ENCODE results near the gene MAGEC2. TPM values are rescaled to one million over a fixed set of nuclear protein-coding genes. Genes with fewer than 3 reads are reported as not detected.

MAGEC2 gene
- polyA plus RNA-seq, 1 experiment: not detected

- Histone ChIP-seq H3K27ac (ENCODE audit: low read depth, low read length) (no peak overlapping the region), H3K4me3 (ENCODE audit: low read depth, low read length) (no peak overlapping the region), H3K27me3 (ENCODE audit: control insufficient read depth, insufficient read depth, low read length) (no peaks in the 10 kb centered on the region), H3K9me3 (ENCODE audit: control insufficient read depth, insufficient read depth, low read length) (peaks cover 9% of the 10 kb centered on the region)
- CTCF ChIA-PET: no interaction called here
- POLR2A ChIA-PET: no interaction called here
- no peak for DNase-seq (ENCODE audit: low read depth, low spot score)
- no peak for TF ChIP-seq CTCF (IDR thresholded peaks at IDR 0.05; ENCODE audit: low read depth, low read length)
These were observed 39.5 kb upstream of the MAGEC2 start for GRCh38 chrX:142244568-142244967.

GRCh38 chrX:142238536-142238935 lies 33.4 kb upstream of the MAGEC2 start:
- no peaks in the 10 kb centered on the region; the same call in none of the 2 replicates for H3K9me3 ChIP-seq (ENCODE audit: control insufficient read depth, insufficient read depth, low read length)
- ChIA-PET CTCF (no interaction called here), POLR2A (no interaction called here)
- no peak overlapping the region for H3K27ac ChIP-seq (ENCODE audit: low read depth, low read length)
- TF ChIP-seq CTCF (IDR thresholded peaks at IDR 0.05; ENCODE audit: low read depth, low read length): no peak
- no peaks in the 10 kb centered on the region for H3K27me3 ChIP-seq (ENCODE audit: control insufficient read depth, insufficient read depth, low read length)
- DNase-seq (ENCODE audit: low read depth, low spot score): no peak
- H3K4me3 ChIP-seq (ENCODE audit: low read depth, low read length): no peak overlapping the region

GRCh38 chrX:142233400-142233799 lies 28.3 kb upstream of the MAGEC2 start:
- Histone ChIP-seq H3K27ac (ENCODE audit: low read depth, low read length) (no peak overlapping the region), H3K27me3 (ENCODE audit: control insufficient read depth, insufficient read depth, low read length) (no peaks in the 10 kb centered on the region), H3K9me3 (ENCODE audit: control insufficient read depth, insufficient read depth, low read length) (no peaks in the 10 kb centered on the region; the same call in 1 of the 2 replicates), H3K4me3 (ENCODE audit: low read depth, low read length) (no peak overlapping the region)
- ChIA-PET POLR2A (no interaction called here), CTCF (no interaction called here)
- no peak for TF ChIP-seq CTCF (IDR thresholded peaks at IDR 0.05; ENCODE audit: low read depth, low read length)
- no peak for DNase-seq (ENCODE audit: low read depth, low spot score)

- Histone ChIP-seq H3K27ac (ENCODE audit: low read depth, low read length) (no peak overlapping the region), H3K4me3 (ENCODE audit: low read depth, low read length) (no peak overlapping the region), H3K27me3 (ENCODE audit: control insufficient read depth, insufficient read depth, low read length) (no peaks in the 10 kb centered on the region), H3K9me3 (ENCODE audit: control insufficient read depth, insufficient read depth, low read length) (peaks cover 7% of the 10 kb centered on the region)
- CTCF ChIA-PET: no interaction called here
- POLR2A ChIA-PET: no interaction called here
- no peak for DNase-seq (ENCODE audit: low read depth, low spot score)
- TF ChIP-seq CTCF (IDR thresholded peaks at IDR 0.05; ENCODE audit: low read depth, low read length): no peak
These were observed 9.0 kb upstream of the MAGEC2 start for GRCh38 chrX:142214081-142214480.

- H3K9me3 ChIP-seq (ENCODE audit: control insufficient read depth, insufficient read depth, low read length): peaks cover 13% of the 10 kb centered on the region; the same call in 1 of the 2 replicates
- no peaks in the 10 kb centered on the region for H3K27me3 ChIP-seq (ENCODE audit: control insufficient read depth, insufficient read depth, low read length)
- H3K27ac ChIP-seq (ENCODE audit: low read depth, low read length): no peak overlapping the region
- CTCF ChIA-PET: no interaction called here
- DNase-seq (ENCODE audit: low read depth, low spot score): no peak
- H3K4me3 ChIP-seq (ENCODE audit: low read depth, low read length): no peak overlapping the region
- POLR2A ChIA-PET: no interaction called here
- TF ChIP-seq CTCF (IDR thresholded peaks at IDR 0.05; ENCODE audit: low read depth, low read length): no peak
These were observed 4.0 kb downstream of the MAGEC2 start for GRCh38 chrX:142201113-142201512.

Data from AG04450 (cell line).